ENCODE results near the gene ABI3.

DNA sequence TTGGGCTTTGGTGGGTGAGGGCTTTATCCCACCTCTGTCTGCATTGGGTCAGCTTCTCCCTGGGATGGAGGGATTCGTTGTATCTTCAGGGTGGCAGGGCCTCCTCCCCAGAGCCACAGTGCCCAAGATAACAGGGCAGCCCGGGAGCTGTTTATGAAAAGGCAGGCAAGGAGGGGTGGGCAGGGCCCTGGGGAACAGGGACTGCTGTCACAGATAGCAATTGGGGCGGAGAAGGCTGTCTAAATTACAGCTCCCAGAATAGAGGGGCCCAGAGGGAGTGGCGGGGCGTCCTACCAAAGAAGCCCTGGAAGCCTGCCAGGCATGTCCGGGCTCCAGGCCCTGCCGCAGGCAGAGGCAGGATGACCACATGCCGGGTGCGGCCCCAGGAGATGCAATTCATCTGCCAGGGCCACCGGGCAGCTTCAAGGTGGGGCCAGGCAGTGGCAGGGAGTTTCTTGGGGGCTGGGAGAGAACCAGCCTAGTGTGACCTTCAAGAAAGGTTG is 38.8 kb downstream of the ABI3 start:
- TF ChIP-seq, protein P1, sequence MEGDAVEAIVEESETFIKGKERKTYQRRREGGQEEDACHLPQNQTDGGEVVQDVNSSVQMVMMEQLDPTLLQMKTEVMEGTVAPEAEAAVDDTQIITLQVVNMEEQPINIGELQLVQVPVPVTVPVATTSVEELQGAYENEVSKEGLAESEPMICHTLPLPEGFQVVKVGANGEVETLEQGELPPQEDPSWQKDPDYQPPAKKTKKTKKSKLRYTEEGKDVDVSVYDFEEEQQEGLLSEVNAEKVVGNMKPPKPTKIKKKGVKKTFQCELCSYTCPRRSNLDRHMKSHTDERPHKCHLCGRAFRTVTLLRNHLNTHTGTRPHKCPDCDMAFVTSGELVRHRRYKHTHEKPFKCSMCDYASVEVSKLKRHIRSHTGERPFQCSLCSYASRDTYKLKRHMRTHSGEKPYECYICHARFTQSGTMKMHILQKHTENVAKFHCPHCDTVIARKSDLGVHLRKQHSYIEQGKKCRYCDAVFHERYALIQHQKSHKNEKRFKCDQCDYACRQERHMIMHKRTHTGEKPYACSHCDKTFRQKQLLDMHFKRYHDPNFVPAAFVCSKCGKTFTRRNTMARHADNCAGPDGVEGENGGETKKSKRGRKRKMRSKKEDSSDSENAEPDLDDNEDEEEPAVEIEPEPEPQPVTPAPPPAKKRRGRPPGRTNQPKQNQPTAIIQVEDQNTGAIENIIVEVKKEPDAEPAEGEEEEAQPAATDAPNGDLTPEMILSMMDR (IDR thresholded peaks at IDR 0.05; ENCODE audit: low read depth, low read length): no peak
- no peak for TF ChIP-seq EZH2phosphoT487 (IDR thresholded peaks at IDR 0.05; ENCODE audit: low read depth)
